ENCODE data around the gene FADS2. TPM values are rescaled to one million over a fixed set of nuclear protein-coding genes. Genes with fewer than 3 reads are reported as not detected.

Gene FADS2
- total RNA-seq, 4 donors from 2014 or later: 7.8 to 40.1 (median 16.2) TPM

GRCh38 chr11:61873588-61874376 is 45.7 kb downstream of the FADS2 start:
- no peak for ATAC-seq (ENCODE audit: low FRiP score)
- no peak for DNase-seq (ENCODE audit: low spot score)
- TF ChIP-seq CTCF (IDR thresholded peaks at IDR 0.05): no peak

- TF ChIP-seq CTCF (IDR thresholded peaks at IDR 0.05): no peak
- no peak for ATAC-seq (ENCODE audit: low FRiP score)
- DNase-seq (ENCODE audit: low spot score): no peak
These were observed 46.3 kb downstream of the FADS2 start for GRCh38 chr11:61874377-61874809.

- no peak for TF ChIP-seq CTCF (IDR thresholded peaks at IDR 0.05)
- DNase-seq (ENCODE audit: low spot score) (no peak), ATAC-seq (ENCODE audit: low FRiP score) (no peak)
These were observed 46.8 kb downstream of the FADS2 start for GRCh38 chr11:61874853-61875252.

GRCh38 chr11:61875698-61876097 is 47.6 kb downstream of the FADS2 start:
- no peak for TF ChIP-seq CTCF (IDR thresholded peaks at IDR 0.05)
- no peak for ATAC-seq (ENCODE audit: low FRiP score)

GRCh38 chr11:61879152-61879551 is 51.1 kb downstream of the FADS2 start:
- DNase-seq (ENCODE audit: low spot score) (no peak), ATAC-seq (ENCODE audit: low FRiP score) (no peak)
- TF ChIP-seq CTCF (IDR thresholded peaks at IDR 0.05): no peak

More at GRCh38 chr11:61875698-61876097, 47.6 kb downstream of the FADS2 start:
- DNase-seq (ENCODE audit: low spot score): no peak

- no peak for TF ChIP-seq CTCF (IDR thresholded peaks at IDR 0.05)
- no peak for ATAC-seq (ENCODE audit: low FRiP score)
- no peak for DNase-seq (ENCODE audit: low spot score)
These were observed 51.9 kb downstream of the FADS2 start for GRCh38 chr11:61880031-61880430.

- TF ChIP-seq CTCF (IDR thresholded peaks at IDR 0.05): no peak
- ATAC-seq (ENCODE audit: low FRiP score) (no peak), DNase-seq (ENCODE audit: low spot score) (no peak)
These were observed 52.4 kb downstream of the FADS2 start for GRCh38 chr11:61880454-61880853.

Measured in omental fat pad (tissue), 4 donors.